Activated T-helper 17 cell treated with anti-CD3 and anti-CD28 coated beads, Interleukin-2, amount 50 U/mL, for 72 hours (primary cell): Measurements from ENCODE around the gene MACROD1. TPM values are rescaled to one million over a fixed set of nuclear protein-coding genes. Genes with fewer than 3 reads are reported as not detected.

Experiments
- ATAC-seq: fragments of 150-1000 bp; cut with Tn5 transposase; replicated peaks from 2 replicates; pipeline ENCODE4 v1.10.0; 2021; ENCODE audit warnings: mild to moderate bottlenecking, moderate library complexity
- H3K27ac Mint-ChIP-seq: one replicate; pipeline ENCODE4 v1.8.0; 2022; ENCODE audit warnings: mixed read lengths
- H3K27me3 Mint-ChIP-seq: one replicate; pipeline ENCODE4 v1.8.0; 2022; ENCODE audit warnings: mixed read lengths
- H3K36me3 Mint-ChIP-seq: one replicate; pipeline ENCODE4 v1.8.0; 2022; ENCODE audit warnings: low read depth, mild to moderate bottlenecking, mixed read lengths
- H3K4me1 Mint-ChIP-seq: one replicate; pipeline ENCODE4 v1.8.0; 2022; ENCODE audit warnings: mixed read lengths
- H3K4me3 Mint-ChIP-seq: one replicate; pipeline ENCODE4 v1.8.0; 2022; ENCODE audit warnings: mild to moderate bottlenecking, mixed read lengths
- H3K9me3 Mint-ChIP-seq: one replicate; pipeline ENCODE4 v1.8.0; 2022; ENCODE audit warnings: mixed read lengths
- total RNA-seq, 2 donors: library from RNA; stranded (reverse); gene quantifications; one replicate each; pipeline ENCODE4 v1.2.3, GENCODE V29; 2022

Gene MACROD1
- total RNA-seq, 2 donors from 2014 or later, result 5.4 to 9.6 TPM

DNA sequence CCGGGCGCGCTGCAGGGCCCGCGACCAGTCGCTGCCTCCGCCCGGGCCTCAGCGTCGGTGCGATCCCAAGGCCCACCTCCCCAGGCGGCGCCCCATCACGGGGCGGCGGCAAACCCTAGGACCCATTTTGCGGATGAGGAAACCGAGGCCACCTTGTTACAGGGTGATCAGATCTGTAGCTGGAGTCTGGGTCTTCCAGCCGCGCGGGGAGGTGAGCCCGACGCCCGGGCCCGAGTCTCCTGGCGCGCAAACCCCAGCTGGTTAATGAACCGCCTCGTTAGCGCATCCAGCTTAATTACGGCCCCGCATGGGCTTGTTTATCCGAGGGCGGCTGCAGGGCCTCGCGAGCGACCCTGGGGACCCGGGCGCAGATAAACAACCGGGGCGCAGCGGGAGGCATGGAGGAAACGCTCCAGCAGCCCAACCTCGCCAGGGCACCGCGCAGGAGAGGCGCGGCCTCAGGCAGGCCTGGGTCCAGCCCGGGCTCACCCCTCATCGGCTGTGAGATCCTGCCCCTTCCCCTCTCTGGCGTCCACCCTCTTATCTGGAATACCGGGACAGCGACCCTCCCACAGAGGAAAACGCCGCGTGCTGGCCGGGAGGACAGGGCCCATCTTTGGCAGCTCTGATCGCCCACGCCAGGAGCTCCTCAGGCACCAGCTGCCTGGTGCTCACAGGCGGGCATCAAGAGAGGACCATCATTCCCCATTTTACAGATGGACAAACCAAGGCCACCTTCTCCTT, 165.0 kb downstream of the MACROD1 start:
- H3K27me3 Mint-ChIP-seq, result no peaks in the 10 kb centered on the region
- H3K9me3 Mint-ChIP-seq, result no peaks in the 10 kb centered on the region
- no peak overlapping the region for H3K27ac Mint-ChIP-seq
- peaks cover 3% of the 10 kb centered on the region for H3K4me1 Mint-ChIP-seq
- H3K36me3 Mint-ChIP-seq, result peaks cover 22% of the 10 kb centered on the region
- no peak for ATAC-seq
- no peak overlapping the region for H3K4me3 Mint-ChIP-seq

GRCh38 chr11:64000026-64000739, 165.7 kb downstream of the MACROD1 start:
- Mint-ChIP-seq H3K9me3 (no peaks in the 10 kb centered on the region), H3K36me3 (peaks cover 30% of the 10 kb centered on the region), H3K4me1 (peaks cover 3% of the 10 kb centered on the region), H3K27ac (no peak overlapping the region), H3K4me3 (peak overlapping the region; percentile 30), H3K27me3 (no peaks in the 10 kb centered on the region)
- ATAC-seq, result peak; percentile 89

DNA sequence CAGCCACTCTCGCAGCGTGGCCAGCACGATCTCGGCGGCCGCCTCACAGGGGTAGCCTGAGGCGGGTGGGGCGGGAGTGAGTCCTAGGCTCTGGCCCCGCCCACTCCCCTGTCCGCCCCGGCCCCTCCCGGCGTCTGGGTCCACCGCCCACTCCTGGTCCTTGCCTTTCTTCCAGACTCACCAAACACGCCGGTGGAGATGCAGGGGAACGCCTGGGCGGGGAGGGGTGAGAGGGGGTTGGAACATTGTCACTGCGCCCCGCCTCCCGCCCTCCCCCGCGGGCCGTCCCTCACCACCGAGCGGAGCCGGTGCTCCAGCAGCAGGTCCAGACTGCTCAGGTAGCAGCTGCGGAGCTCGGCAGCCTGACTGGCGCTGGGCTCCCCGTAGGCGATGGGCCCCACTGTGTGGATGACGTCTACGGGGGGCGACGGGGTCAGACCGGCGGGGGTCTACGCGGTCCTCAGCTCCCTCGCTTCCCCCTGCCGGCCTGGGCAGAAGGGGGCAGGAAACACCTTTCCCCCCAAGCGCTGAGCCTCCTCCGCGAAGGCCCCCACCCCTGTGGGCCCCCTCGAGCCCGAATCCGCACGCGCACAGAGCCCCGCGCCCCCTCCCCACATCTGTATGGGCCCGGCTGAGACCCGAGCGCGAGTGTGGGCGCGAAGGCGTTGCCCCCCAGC, 166.4 kb downstream of the MACROD1 start:
- Mint-ChIP-seq H3K36me3 (peaks cover 37% of the 10 kb centered on the region), H3K4me3 (peak overlapping the region; percentile 30), H3K9me3 (no peaks in the 10 kb centered on the region)

DNA sequence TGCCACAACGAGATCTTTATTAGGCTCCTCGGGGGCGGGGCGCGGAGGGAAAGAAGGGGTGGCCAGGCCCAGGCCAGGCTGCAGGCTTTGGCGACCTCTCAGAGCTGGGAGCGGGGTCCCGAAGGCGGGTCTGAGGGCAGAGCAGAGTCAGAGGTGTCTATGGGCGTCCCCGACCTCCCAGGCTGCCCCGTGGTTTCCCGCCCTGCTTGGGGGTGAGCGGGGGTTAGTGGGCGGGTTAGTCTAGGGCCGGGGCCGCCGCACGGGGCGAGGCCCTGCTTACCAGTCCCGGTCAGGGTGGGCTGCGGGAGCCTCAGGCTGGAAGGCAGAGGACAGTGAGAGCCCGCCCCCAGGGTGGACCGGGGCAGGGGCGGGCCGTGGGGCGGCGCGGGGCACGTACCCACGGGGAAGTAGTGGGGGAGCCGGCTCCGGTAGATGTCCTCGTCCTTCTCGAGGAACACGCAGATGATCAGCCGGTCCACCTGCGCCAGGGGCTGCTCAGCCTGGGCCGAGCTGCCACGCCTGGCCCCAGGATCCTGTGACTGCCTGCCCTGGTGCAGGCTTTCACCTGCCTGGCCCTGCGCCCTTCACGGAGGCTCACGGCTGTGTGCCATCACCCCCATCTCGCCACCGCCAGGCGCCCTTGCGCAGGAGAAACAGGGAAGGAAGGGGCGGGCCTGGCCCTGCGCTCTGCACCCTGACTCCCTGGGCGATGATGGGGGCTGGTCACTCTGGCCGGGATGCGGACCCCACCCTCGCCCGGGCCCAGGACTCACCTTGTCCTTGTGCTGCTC, 167.2 kb downstream of the MACROD1 start:
- Mint-ChIP-seq H3K9me3 (no peaks in the 10 kb centered on the region), H3K27me3 (no peaks in the 10 kb centered on the region)
- peak; percentile 10 for ATAC-seq

More for the DNA sequence above, 166.4 kb downstream of the MACROD1 start:
- ATAC-seq, result peak; percentile 62
- Mint-ChIP-seq H3K27me3 (no peaks in the 10 kb centered on the region), H3K27ac (no peak overlapping the region), H3K4me1 (peaks cover 3% of the 10 kb centered on the region)

GRCh38 chr11:63997801-63998337, 168.0 kb downstream of the MACROD1 start:
- H3K4me3 Mint-ChIP-seq, result no peak overlapping the region
- no peaks in the 10 kb centered on the region for H3K27me3 Mint-ChIP-seq

More for the DNA sequence above, 167.2 kb downstream of the MACROD1 start:
- Mint-ChIP-seq H3K27ac (no peak overlapping the region), H3K4me3 (no peak overlapping the region), H3K4me1 (peaks cover 3% of the 10 kb centered on the region), H3K36me3 (peaks cover 44% of the 10 kb centered on the region)

GRCh38 chr11:63997104-63997700, 168.7 kb downstream of the MACROD1 start:
- ATAC-seq, result no peak
- H3K9me3 Mint-ChIP-seq, result no peaks in the 10 kb centered on the region
- no peaks in the 10 kb centered on the region for H3K27me3 Mint-ChIP-seq
- H3K4me3 Mint-ChIP-seq, result no peak overlapping the region
- no peak overlapping the region for H3K27ac Mint-ChIP-seq
- H3K4me1 Mint-ChIP-seq, result peaks cover 8% of the 10 kb centered on the region
- H3K36me3 Mint-ChIP-seq, result peaks cover 60% of the 10 kb centered on the region

More at GRCh38 chr11:63997801-63998337, 168.0 kb downstream of the MACROD1 start:
- H3K36me3 Mint-ChIP-seq, result peaks cover 53% of the 10 kb centered on the region
- peaks cover 7% of the 10 kb centered on the region for H3K4me1 Mint-ChIP-seq
- H3K27ac Mint-ChIP-seq, result no peak overlapping the region
- ATAC-seq, result no peak
- H3K9me3 Mint-ChIP-seq, result no peaks in the 10 kb centered on the region

DNA sequence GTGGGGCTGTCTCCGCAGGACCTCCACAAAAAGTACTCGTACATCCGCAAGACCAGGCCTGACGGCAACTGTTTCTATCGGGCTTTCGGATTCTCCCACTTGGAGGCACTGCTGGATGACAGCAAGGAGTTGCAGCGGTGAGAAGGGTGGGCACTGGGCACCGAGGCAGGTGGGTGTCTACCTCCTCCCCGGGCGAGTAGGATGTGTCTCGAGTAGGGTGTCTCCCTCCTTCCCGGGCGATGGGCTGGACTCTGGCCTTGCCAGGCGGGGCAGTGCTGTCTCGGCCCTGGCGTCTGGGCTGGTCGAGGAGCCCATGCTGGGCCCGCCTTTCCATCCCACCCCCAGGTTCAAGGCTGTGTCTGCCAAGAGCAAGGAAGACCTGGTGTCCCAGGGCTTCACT, 169.4 kb downstream of the MACROD1 start:
- Mint-ChIP-seq H3K4me1 (peaks cover 11% of the 10 kb centered on the region), H3K27ac (no peak overlapping the region), H3K4me3 (no peak overlapping the region), H3K36me3 (peaks cover 66% of the 10 kb centered on the region), H3K27me3 (no peaks in the 10 kb centered on the region), H3K9me3 (no peaks in the 10 kb centered on the region)
- ATAC-seq, result no peak

DNA sequence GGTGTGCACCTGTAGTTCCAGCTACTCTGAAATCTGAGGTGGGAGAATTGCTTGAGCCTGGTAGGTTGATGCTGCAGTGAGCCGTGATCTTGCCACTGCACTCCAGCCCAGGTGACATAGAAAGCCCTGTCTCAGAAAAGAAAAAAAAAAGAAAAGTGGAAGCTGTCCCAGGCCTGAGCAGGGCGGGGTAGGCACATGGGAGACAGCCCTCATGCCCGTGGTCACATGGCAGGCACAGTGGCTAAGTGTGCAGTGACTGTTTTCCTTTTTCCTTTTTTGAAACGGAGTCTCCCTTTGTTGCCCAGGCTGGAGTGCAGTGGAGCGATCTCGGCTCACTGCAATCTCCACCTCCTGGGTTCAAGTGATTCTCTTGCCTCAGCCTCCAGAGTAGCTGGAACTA, 171.9 kb downstream of the MACROD1 start:
- ATAC-seq, result no peak
- Mint-ChIP-seq H3K4me1 (peaks cover 13% of the 10 kb centered on the region), H3K27ac (peak overlapping the region; percentile 30), H3K36me3 (peaks cover 92% of the 10 kb centered on the region), H3K4me3 (no peak overlapping the region), H3K27me3 (no peaks in the 10 kb centered on the region), H3K9me3 (no peaks in the 10 kb centered on the region)

GRCh38 chr11:63993100-63993499, 172.8 kb downstream of the MACROD1 start:
- ATAC-seq, result no peak
- H3K9me3 Mint-ChIP-seq, result no peaks in the 10 kb centered on the region
- no peaks in the 10 kb centered on the region for H3K27me3 Mint-ChIP-seq
- no peak overlapping the region for H3K4me3 Mint-ChIP-seq
- peaks cover 96% of the 10 kb centered on the region for H3K36me3 Mint-ChIP-seq
- peaks cover 19% of the 10 kb centered on the region for H3K4me1 Mint-ChIP-seq
- no peak overlapping the region for H3K27ac Mint-ChIP-seq

GRCh38 chr11:63991558-63991957, 174.4 kb downstream of the MACROD1 start:
- Mint-ChIP-seq H3K9me3 (no peaks in the 10 kb centered on the region), H3K4me3 (no peak overlapping the region), H3K4me1 (peaks cover 16% of the 10 kb centered on the region), H3K27me3 (no peaks in the 10 kb centered on the region), H3K36me3 (peaks cover 82% of the 10 kb centered on the region), H3K27ac (peak overlapping the region; percentile 46)
- ATAC-seq, result no peak

GRCh38 chr11:63986932-63987513, 178.9 kb downstream of the MACROD1 start:
- ATAC-seq, result no peak
- no peak overlapping the region for H3K27ac Mint-ChIP-seq

DNA sequence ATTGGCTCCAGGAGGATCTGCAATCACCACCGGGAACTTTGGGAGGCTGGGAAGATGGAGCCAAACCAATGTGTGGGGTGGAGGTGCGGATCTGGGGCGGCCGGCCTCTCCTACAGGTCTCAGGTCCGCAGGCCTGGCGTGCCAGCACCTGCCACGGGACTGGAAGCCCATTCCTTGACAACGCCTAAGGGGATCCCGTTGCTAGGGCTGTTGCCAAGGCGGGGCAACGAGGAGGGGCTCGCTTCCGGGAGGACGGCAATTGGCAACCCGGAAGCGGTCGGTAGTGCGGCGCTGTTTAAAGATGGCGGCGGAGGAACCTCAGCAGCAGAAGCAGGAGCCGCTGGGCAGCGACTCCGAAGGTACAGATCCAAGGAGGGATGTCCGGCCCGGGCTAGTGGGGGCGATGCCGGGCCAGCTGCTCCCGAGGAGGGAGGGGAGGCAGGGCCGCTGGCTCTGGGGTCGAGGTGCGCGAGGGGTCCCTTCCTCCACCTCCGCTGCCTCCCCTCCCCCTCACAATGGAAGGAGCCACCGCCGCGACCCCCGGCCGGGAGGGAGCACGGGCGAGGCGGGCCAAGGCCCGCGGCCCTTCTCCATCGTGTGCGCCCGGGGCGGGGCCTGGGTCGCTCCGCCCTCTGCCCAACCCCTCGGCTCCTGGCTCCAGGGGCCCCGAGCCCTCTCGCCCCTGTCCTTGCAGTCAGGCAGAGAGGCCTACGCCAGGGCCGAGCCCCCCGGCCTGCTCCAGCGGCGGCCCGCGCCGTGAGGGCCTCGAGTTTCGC, 179.6 kb downstream of the MACROD1 start, which contains the start of gene OTUB1:
TSS of gene OTUB1 (plus strand) at position 283 of the 776 bp plus-strand sequence. CDS start at position 302, 19 bp downstream.
- ATAC-seq, result peak; percentile 97
- Mint-ChIP-seq H3K27me3 (no peaks in the 10 kb centered on the region), H3K4me3 (peak within 1 kb of the TSS; percentile 99), H3K27ac (peak within 1 kb of the TSS; percentile 99), H3K4me1 (peaks cover 16% of the 10 kb centered on the region), H3K9me3 (no peaks in the 10 kb centered on the region), H3K36me3 (peaks cover 41% of the 10 kb centered on the region)

More at GRCh38 chr11:63986932-63987513, 178.9 kb downstream of the MACROD1 start:
- H3K4me1 Mint-ChIP-seq, result peaks cover 21% of the 10 kb centered on the region
- no peaks in the 10 kb centered on the region for H3K27me3 Mint-ChIP-seq
- no peaks in the 10 kb centered on the region for H3K9me3 Mint-ChIP-seq
- peak overlapping the region; percentile 99 for H3K4me3 Mint-ChIP-seq
- H3K36me3 Mint-ChIP-seq, result peaks cover 48% of the 10 kb centered on the region
